GM21528 (cell line): ENCODE results near the gene PRUNE1.

Source experiments
- ATAC-seq: cut with Tn5 transposase; IDR thresholded peaks from one replicate; pipeline ENCODE4 v1.9.1; 2021; ENCODE audit warnings: mild to moderate bottlenecking, moderate library complexity; ENCODE audit not compliant: unreplicated experiment, low FRiP score

The PRUNE1 gene

GRCh38 chr1:151070474-151071276, 62.4 kb downstream of the PRUNE1 start, which contains the start of gene GABPB2:
Gene GABPB2, plus strand, starts transcription at chr1:151070761. Its CDS starts 17,429 bp downstream, at chr1:151088190.
- ATAC-seq = peak; percentile 63

- no peak for ATAC-seq
Observed at GRCh38 chr1:151072224-151072623, 64.0 kb downstream of the PRUNE1 start.
